HUES64 (cell line): ENCODE data around the gene LRRC8A.

Experiments
- H3K27ac ChIP-seq: 2 replicates; pipeline ENCODE4 v1.7.0; 2013; ENCODE audit warnings: low read depth, low read length, inconsistent platforms
- H3K27me3 ChIP-seq: 2 replicates; pipeline ENCODE4 v1.6.1; 2013; ENCODE audit warnings: mild to moderate bottlenecking, low read length; ENCODE audit not compliant: insufficient read depth
- H3K36me3 ChIP-seq: 2 replicates; pipeline ENCODE4 v1.6.1; 2013; ENCODE audit warnings: mild to moderate bottlenecking, low read length; ENCODE audit not compliant: insufficient read depth
- H3K4me1 ChIP-seq: 2 replicates; pipeline ENCODE4 v1.6.1; 2013; ENCODE audit warnings: mild to moderate bottlenecking, low read length, moderate library complexity; ENCODE audit not compliant: insufficient read depth
- H3K4me3 ChIP-seq: 2 replicates; pipeline ENCODE4 v1.5.1; 2013; ENCODE audit warnings: mild to moderate bottlenecking, low read length, moderate library complexity
- H3K9ac ChIP-seq: 2 replicates; pipeline ENCODE4 v1.6.1; 2013; ENCODE audit warnings: mild to moderate bottlenecking, low read depth, low read length
- H3K9me3 ChIP-seq: 2 replicates; pipeline ENCODE4 v1.6.1; 2013; ENCODE audit warnings: low read depth, low read length; ENCODE audit not compliant: insufficient read depth
- WGBS: fragments of 150-250, 120-280 bp; methylation state at CpG from one replicate; pipeline ENCODE4 v1.1.7; 2013; ENCODE audit warnings: missing lambda C conversion rate; 5-methylcytosine and 5-hydroxymethylcytosine counted together

LRRC8A gene

DNA sequence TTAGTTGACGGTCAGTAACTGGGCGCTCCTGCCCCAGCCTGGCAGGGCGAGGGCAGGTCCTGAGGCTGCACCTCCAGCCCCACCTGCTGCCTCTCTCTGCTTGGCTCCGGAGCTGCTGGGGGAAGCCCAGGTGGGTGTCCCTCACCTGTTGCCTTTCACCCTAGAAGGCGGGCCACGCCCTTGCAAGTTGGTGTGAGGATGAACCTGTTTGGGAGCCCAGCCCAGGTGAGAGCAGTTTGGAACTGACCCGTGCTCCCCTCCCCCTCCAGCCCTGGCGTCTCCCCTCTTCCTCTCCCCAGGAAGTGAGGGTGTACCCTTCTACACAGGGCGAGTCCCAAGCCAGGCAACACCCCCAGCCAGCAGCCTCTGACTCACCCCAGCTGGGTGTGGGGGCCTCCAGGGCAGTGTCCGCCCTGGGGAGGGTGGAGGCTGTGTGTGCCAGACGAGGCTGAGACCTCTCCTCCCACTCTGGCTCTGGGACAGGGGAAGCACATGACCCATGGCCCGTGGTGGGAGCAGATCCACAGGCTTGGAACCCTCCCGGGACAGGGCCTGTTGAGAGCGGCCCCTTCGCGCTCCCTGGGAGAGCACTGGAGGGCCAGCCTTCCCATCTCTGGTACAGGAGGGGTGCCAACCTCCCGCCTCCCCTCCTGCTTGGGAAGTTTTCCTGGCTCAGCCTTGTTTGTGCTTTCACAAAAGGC, 10.4 kb downstream of the LRRC8A start:
- no peak overlapping the region for H3K4me3 ChIP-seq
- H3K9me3 ChIP-seq = no peaks in the 10 kb centered on the region
- peak overlapping the region; percentile 19; the same call in 1 of the 2 replicates for H3K9ac ChIP-seq
- H3K36me3 ChIP-seq = peaks cover 67% of the 10 kb centered on the region
- H3K27ac ChIP-seq = 0 out of 2 replicates have a peak overlapping the region, but pooled peaks have one; percentile 13
- peaks cover 25% of the 10 kb centered on the region for H3K4me1 ChIP-seq
- 90% methylated on average over 17 of the region's 17 CpGs for WGBS
- H3K27me3 ChIP-seq = no peaks in the 10 kb centered on the region

DNA sequence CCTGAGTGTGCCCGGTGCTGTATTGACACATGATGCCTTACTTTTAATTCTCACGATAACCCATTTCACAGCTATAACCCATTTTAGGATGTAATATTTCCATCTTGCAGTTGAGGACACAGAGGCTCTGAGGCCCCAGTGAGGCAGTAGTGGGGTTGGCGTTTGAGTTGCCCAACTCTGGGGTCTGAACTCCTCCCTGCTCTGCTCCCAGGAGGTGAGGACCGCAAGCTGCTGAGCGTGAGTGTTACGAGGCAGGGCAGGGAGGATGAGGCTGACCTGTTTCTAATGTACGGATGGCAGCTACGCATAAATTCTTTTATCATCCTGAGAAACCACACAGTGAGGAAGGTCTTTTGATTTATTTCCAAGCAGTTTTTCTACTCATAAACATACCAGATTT, 11.4 kb downstream of the LRRC8A start:
- H3K27me3 ChIP-seq = no peaks in the 10 kb centered on the region
- no peak overlapping the region for H3K4me3 ChIP-seq
- peaks cover 20% of the 10 kb centered on the region for H3K4me1 ChIP-seq
- no peak overlapping the region for H3K27ac ChIP-seq
- no peaks in the 10 kb centered on the region for H3K9me3 ChIP-seq
- 93% methylated on average over 8 of the region's 8 CpGs for WGBS
- H3K36me3 ChIP-seq = peaks cover 75% of the 10 kb centered on the region
- no peak overlapping the region for H3K9ac ChIP-seq

DNA sequence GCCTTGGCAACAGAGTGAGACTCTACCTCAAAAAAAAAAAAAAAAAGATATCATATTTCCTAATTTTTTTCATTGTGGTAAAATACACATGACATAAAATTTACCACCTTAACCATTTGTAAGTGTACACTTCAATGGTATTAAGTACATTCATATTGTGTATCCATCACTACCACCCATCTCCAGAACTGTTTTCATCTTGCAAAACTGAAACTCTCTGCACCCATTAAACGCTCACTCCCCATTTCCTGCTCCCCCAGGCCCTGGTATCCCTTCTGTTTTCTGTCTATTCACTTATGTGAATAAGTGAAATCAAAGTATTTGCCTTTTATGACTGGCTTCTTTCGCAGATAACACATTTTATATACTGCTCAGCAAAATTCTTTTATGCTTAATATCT, 12.8 kb downstream of the LRRC8A start:
- Histone ChIP-seq H3K9ac (no peak overlapping the region), H3K4me1 (peaks cover 14% of the 10 kb centered on the region), H3K27ac (no peak overlapping the region), H3K27me3 (no peaks in the 10 kb centered on the region), H3K4me3 (no peak overlapping the region), H3K9me3 (no peaks in the 10 kb centered on the region), H3K36me3 (peaks cover 78% of the 10 kb centered on the region)
- WGBS = 92% methylated on average over 2 of the region's 2 CpGs

DNA sequence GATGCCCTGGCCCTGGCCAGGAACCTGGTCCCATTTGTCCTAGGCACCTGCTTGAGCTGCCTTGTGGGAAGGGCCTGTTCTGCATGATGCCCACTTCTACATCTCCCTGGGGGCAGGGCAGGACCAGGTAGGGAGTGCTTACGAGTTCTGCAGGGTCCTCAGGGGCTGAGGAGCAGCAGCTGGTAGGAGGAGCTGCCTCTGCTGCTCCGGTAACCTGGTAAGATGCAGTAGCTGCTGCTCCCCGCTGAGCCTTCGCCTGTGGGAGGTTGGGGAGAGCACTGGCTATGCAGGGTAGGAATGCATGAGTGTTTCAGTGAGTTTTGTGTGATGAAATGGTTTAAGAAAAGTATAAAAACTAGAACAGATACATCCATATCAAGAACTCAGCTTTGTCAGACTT, 13.6 kb downstream of the LRRC8A start:
- Histone ChIP-seq H3K27me3 (no peaks in the 10 kb centered on the region), H3K9me3 (no peaks in the 10 kb centered on the region), H3K27ac (peak overlapping the region; percentile 41; the same call in 1 of the 2 replicates), H3K4me1 (peaks cover 14% of the 10 kb centered on the region), H3K9ac (peak overlapping the region; percentile 33; the same call in 1 of the 2 replicates), H3K4me3 (no peak overlapping the region), H3K36me3 (peaks cover 72% of the 10 kb centered on the region)
- 32% methylated on average over 4 of the region's 4 CpGs for WGBS

GRCh38 chr9:128898382-128898781, 16.4 kb downstream of the LRRC8A start:
- Histone ChIP-seq H3K9me3 (no peaks in the 10 kb centered on the region), H3K4me3 (no peak overlapping the region), H3K36me3 (peaks cover 57% of the 10 kb centered on the region), H3K27ac (no peak overlapping the region), H3K27me3 (no peaks in the 10 kb centered on the region), H3K9ac (peak overlapping the region; percentile 16; the same call in 1 of the 2 replicates), H3K4me1 (peaks cover 14% of the 10 kb centered on the region)
- WGBS = 95% methylated on average over 5 of the region's 5 CpGs

GRCh38 chr9:128898845-128899565, 17.1 kb downstream of the LRRC8A start:
- no peak overlapping the region for H3K4me3 ChIP-seq
- no peak overlapping the region for H3K27ac ChIP-seq
- WGBS = 96% methylated on average over 18 of the region's 18 CpGs
- no peak overlapping the region for H3K9ac ChIP-seq
- H3K36me3 ChIP-seq = peaks cover 52% of the 10 kb centered on the region
- peaks cover 14% of the 10 kb centered on the region for H3K4me1 ChIP-seq
- H3K9me3 ChIP-seq = no peaks in the 10 kb centered on the region
- H3K27me3 ChIP-seq = no peaks in the 10 kb centered on the region

- Histone ChIP-seq H3K27ac (no peak overlapping the region), H3K4me3 (no peak overlapping the region), H3K4me1 (peaks cover 13% of the 10 kb centered on the region), H3K9me3 (no peaks in the 10 kb centered on the region), H3K9ac (no peak overlapping the region), H3K36me3 (peaks cover 50% of the 10 kb centered on the region), H3K27me3 (no peaks in the 10 kb centered on the region)
- WGBS = 95% methylated on average over 8 of the region's 8 CpGs
Observed at GRCh38 chr9:128899566-128900322, 17.8 kb downstream of the LRRC8A start.

- H3K27ac ChIP-seq = no peak overlapping the region
- no peaks in the 10 kb centered on the region for H3K27me3 ChIP-seq
- WGBS = 96% methylated on average over 7 of the region's 7 CpGs
- peaks cover 34% of the 10 kb centered on the region for H3K36me3 ChIP-seq
- no peaks in the 10 kb centered on the region for H3K4me1 ChIP-seq
- H3K4me3 ChIP-seq = no peak overlapping the region
- H3K9me3 ChIP-seq = no peaks in the 10 kb centered on the region
- no peak overlapping the region for H3K9ac ChIP-seq
Observed at GRCh38 chr9:128901379-128901778, 19.4 kb downstream of the LRRC8A start.

GRCh38 chr9:128901822-128902221, 19.9 kb downstream of the LRRC8A start:
- Histone ChIP-seq H3K4me1 (no peaks in the 10 kb centered on the region), H3K27ac (no peak overlapping the region), H3K27me3 (no peaks in the 10 kb centered on the region), H3K36me3 (peaks cover 34% of the 10 kb centered on the region), H3K9me3 (no peaks in the 10 kb centered on the region), H3K9ac (no peak overlapping the region), H3K4me3 (no peak overlapping the region)
- 90% methylated on average over 5 of the region's 5 CpGs for WGBS

DNA sequence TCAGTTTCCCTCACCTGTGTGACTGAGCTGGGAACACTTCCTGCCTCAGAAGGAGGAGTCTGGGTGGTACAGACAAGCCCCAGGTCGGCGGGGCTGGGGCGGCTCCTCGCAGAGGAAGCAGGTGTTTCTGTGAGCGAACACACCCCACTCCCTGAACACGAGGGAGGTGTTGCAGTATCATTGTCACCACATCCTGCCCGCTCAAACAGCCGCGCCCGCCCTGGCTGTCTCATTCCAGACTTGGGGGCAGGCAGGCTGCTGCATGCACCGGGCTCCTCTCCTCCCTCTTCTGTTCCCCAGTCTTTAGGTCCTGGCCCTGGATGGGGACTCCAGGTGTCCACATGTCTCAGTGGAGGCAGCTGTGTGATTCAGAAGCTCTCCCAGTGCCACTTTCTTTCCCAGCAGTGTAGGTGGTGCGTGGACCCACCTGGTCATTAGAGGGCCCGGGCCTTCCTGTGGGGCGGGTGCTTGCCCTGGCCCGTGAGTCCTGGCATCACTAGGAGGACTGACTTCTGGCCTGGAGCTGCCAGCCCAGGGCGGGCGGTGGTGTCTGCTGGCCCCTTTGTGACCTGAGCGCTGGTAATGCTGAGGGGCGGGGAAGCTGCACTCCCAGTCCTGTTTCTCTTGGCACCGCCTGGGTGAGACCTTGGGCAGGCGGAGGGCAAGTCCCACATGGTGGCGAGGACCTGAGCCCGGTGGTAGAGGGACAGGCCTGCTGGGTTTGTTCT, 20.6 kb downstream of the LRRC8A start:
- H3K27ac ChIP-seq = no peak overlapping the region
- WGBS = 96% methylated on average over 23 of the region's 23 CpGs

More for the DNA sequence above, 20.6 kb downstream of the LRRC8A start:
- Histone ChIP-seq H3K9ac (no peak overlapping the region), H3K9me3 (no peaks in the 10 kb centered on the region), H3K4me3 (no peak overlapping the region), H3K27me3 (no peaks in the 10 kb centered on the region), H3K4me1 (no peaks in the 10 kb centered on the region), H3K36me3 (peaks cover 35% of the 10 kb centered on the region)
